CD14-positive monocyte (primary cell): Measurements from ENCODE around the gene KCNMB1. TPM values are rescaled to one million over a fixed set of nuclear protein-coding genes. Genes with fewer than 3 reads are reported as not detected.

Experiments
- DNase-seq, 3 donors: peaks; one replicate each; pipeline ENCODE4 v3.0.0-alpha.2; 2011 to 2022
- H2AFZ ChIP-seq: 2 replicates; pipeline ENCODE4 v1.6.0; 2012; ENCODE audit warnings: mild to moderate bottlenecking, low read depth, low read length, inconsistent platforms; ENCODE audit not compliant: insufficient read depth, poor library complexity, severe bottlenecking
- H3K27ac ChIP-seq, 2 donors: 1 replicate in 1 of 2; 2 replicates in 1 of 2; pipeline ENCODE4 v1.5.1; 2012 to 2013; ENCODE audit warnings: low read length in 2 of 2, control low read depth in 1 of 2, inconsistent platforms in 1 of 2, low read depth in 1 of 2, mild to moderate bottlenecking in 1 of 2
- H3K27me3 ChIP-seq, 2 donors: one replicate each; pipeline versions ENCODE4 v1.6.0 to v1.6.1; 2011 to 2013; ENCODE audit warnings: low read length in 2 of 2; ENCODE audit not compliant: control insufficient read depth in 2 of 2, insufficient read depth in 2 of 2
- H3K36me3 ChIP-seq, 2 donors: replicated peaks in 1 of 2; 1 replicate in 1 of 2; 2 replicates in 1 of 2; pipeline versions ENCODE4 v1.5.1 to v1.6.1; 2012 to 2013; ENCODE audit warnings: low read length in 2 of 2, control low read depth in 1 of 2, inconsistent platforms in 1 of 2, mild to moderate bottlenecking in 1 of 2; ENCODE audit not compliant: insufficient read depth in 2 of 2, control insufficient read depth in 1 of 2
- H3K4me1 ChIP-seq, 2 donors: 1 replicate in 1 of 2; 2 replicates in 1 of 2; pipeline versions ENCODE4 v1.5.1 to v1.6.1; 2012 to 2013; ENCODE audit warnings: low read length in 2 of 2, control low read depth in 1 of 2, inconsistent platforms in 1 of 2, mild to moderate bottlenecking in 1 of 2, moderate library complexity in 1 of 2; ENCODE audit not compliant: insufficient read depth in 2 of 2, control insufficient read depth in 1 of 2
- H3K4me2 ChIP-seq: replicated peaks from 2 replicates; pipeline ENCODE3; 2012; ENCODE audit warnings: low read length, moderate library complexity, mild to moderate bottlenecking; ENCODE audit not compliant: poor library complexity, severe bottlenecking; ENCODE audit errors: extremely low read depth
- H3K4me3 ChIP-seq, 3 experiments: fragments of 200-600 bp in 1 of 3; sonication (generic) in 1 of 3; replicated peaks in 1 of 3; 1 replicate in 2 of 3; 2 replicates in 1 of 3; pipeline ENCODE4 v1.5.1; 2011 to 2013; ENCODE audit warnings: low read length in 3 of 3, mild to moderate bottlenecking in 3 of 3, control low read depth in 2 of 3, low read depth in 2 of 3, inconsistent platforms in 1 of 3, moderate library complexity in 1 of 3
- H3K79me2 ChIP-seq: 2 replicates; pipeline ENCODE4 v1.6.0; 2012; ENCODE audit warnings: mild to moderate bottlenecking, control low read depth, inconsistent platforms, low read length, moderate library complexity; ENCODE audit not compliant: insufficient read depth
- H3K9ac ChIP-seq: 2 replicates; pipeline ENCODE4 v1.6.0; 2017; ENCODE audit warnings: low read length, mild to moderate bottlenecking; ENCODE audit not compliant: insufficient read depth, poor library complexity, severe bottlenecking
- H3K9me3 ChIP-seq, 2 donors: replicated peaks in 1 of 2; 1 replicate in 1 of 2; 2 replicates in 1 of 2; pipeline versions ENCODE4 v1.5.1 to v1.6.1; 2012 to 2013; ENCODE audit warnings: low read length in 2 of 2, control low read depth in 1 of 2; ENCODE audit not compliant: control insufficient read depth in 1 of 2, insufficient read depth in 1 of 2
- H4K20me1 ChIP-seq: 2 replicates; pipeline ENCODE4 v1.6.0; 2012; ENCODE audit warnings: mild to moderate bottlenecking, low read length, control low read depth, moderate library complexity; ENCODE audit not compliant: insufficient read depth
- H3K27ac Mint-ChIP-seq, 7 donors: one replicate each; pipeline ENCODE4 v1.8.0; 2020; ENCODE audit warnings: mild to moderate bottlenecking in 7 of 7, mixed read lengths in 7 of 7, moderate library complexity in 6 of 7, inconsistent platforms in 2 of 7
- H3K27me3 Mint-ChIP-seq, 3 donors: one replicate each; pipeline ENCODE4 v1.8.0; 2021 to 2022; ENCODE audit warnings: low read depth in 3 of 3, mild to moderate bottlenecking in 3 of 3, mixed read lengths in 3 of 3, moderate library complexity in 3 of 3, inconsistent platforms in 1 of 3
- H3K36me3 Mint-ChIP-seq, 2 donors: one replicate each; pipeline ENCODE4 v1.8.0; 2020; ENCODE audit warnings: mixed read lengths in 2 of 2, inconsistent platforms in 1 of 2, mild to moderate bottlenecking in 1 of 2
- H3K4me1 Mint-ChIP-seq: one replicate; pipeline ENCODE4 v1.8.0; 2020; ENCODE audit warnings: mild to moderate bottlenecking, mixed read lengths
- H3K4me3 Mint-ChIP-seq, 2 donors: one replicate each; pipeline ENCODE4 v1.8.0; 2020; ENCODE audit warnings: mild to moderate bottlenecking in 2 of 2, mixed read lengths in 2 of 2, moderate library complexity in 1 of 2
- H3K9me3 Mint-ChIP-seq, 7 donors: one replicate each; pipeline ENCODE4 v1.8.0; 2020 to 2022; ENCODE audit warnings: mixed read lengths in 7 of 7, mild to moderate bottlenecking in 6 of 7, moderate library complexity in 6 of 7, inconsistent platforms in 2 of 7
- WGBS: methylation state at CpG from one replicate; pipeline ENCODE4 v1.1.5; 2013; ENCODE audit warnings: missing lambda C conversion rate; ENCODE audit not compliant: insufficient coverage; 5-methylcytosine and 5-hydroxymethylcytosine counted together
- intact Hi-C, 2 donors: fragments of 100-400 bp; cut with micrococcal nuclease; formaldehyde crosslinking; loops; one replicate each; pipeline versions ENCODE4 v1.15.0 to v1.15.1; 2023
- polyA plus RNA-seq, 3 donors: library from polyadenylated mRNA; depleted of rRNA in 1 of 3; unstranded in 2 of 3; stranded (reverse) in 1 of 3; fragments of 300-500 nt in 2 of 3; fragments of >200 nt in 1 of 3; fragmentation: Illumina TruSeq in 2 of 3; gene quantifications; 1 replicate in 2 of 3; 2 replicates in 1 of 3; pipeline ENCODE4 v1.2.3, GENCODE V29; 2012 to 2021
- TF ChIP-seq, protein P1 (sequence below): fragments of 200-600 bp; IDR thresholded peaks from one replicate; pipeline ENCODE4 v1.8.0; 2022; ENCODE audit warnings: antibody characterized with exemption, mild to moderate bottlenecking

The KCNMB1 gene
- polyA plus RNA-seq, 3 donors = 0.79 to 20.8 (median 1.2) TPM

DNA sequence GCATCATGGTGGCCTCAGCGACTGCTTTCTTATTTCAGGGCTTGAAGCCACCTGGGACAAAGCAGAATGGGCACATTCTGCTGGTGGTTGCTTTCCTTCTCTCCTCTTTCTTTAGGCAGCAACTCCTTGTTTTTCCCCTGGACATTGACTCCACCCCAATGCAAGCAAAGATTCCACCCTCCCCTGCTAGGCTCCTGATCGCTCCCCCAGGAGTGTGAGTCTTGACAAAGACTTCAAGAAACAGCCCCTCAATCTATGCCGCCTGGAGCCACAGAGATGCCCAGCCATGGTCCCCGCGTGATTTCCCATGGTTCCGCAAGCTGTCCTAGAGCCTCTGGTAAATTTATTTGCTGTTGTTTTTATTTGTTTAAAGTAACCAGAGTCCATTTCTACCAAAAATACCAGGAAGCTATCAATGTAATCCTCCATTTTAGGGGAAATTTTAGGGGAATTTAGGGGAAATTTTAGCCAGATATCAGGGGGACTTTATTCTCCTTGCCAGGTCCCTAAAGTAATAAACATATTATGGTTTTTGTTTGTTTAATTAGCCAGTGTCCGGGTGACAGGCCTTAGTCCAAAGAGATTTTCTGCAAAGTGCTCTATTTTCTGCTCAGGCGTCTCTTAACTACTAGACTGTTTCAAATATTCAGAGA is 2.3 kb downstream of the KCNMB1 start:
- H3K27ac Mint-ChIP-seq = peak overlapping the region in 3 of 7 donors; percentile 12 to 54 (median 17)
- no peak for DNase-seq
- Histone ChIP-seq H3K36me3 (peaks cover 24 to 39% of the 10 kb centered on the region in 2 donors), H3K4me2 (peak overlapping the region; percentile 95), H3K27ac (no peak overlapping the region), H3K79me2 (peaks cover 43% of the 10 kb centered on the region), H3K4me3 (no peak overlapping the region), H3K27me3 (no peaks in the 10 kb centered on the region), H2AFZ (no peak overlapping the region), H3K9ac (no peak overlapping the region), H4K20me1 (peaks cover 56% of the 10 kb centered on the region), H3K4me1 (peaks cover 29 to 41% of the 10 kb centered on the region in 2 donors), H3K9me3 (no peaks in the 10 kb centered on the region)
- WGBS = 93% methylated on average over 4 of the region's 8 CpGs
- H3K4me3 Mint-ChIP-seq = peak overlapping the region in 1 of 2 donors; percentile 31
- H3K27me3 Mint-ChIP-seq = peaks cover 0 to 2% (median 0%) of the 10 kb centered on the region in 3 donors
- H3K4me1 Mint-ChIP-seq = peaks cover 43% of the 10 kb centered on the region
- intact Hi-C loops = loop anchor here in 1 of 2 donors (5.0 kb wide), 1 partner anchor 35 kb away; no protein-coding TSS in a partner anchor
- no peaks in the 10 kb centered on the region for H3K9me3 Mint-ChIP-seq
- TF ChIP-seq, protein P1, sequence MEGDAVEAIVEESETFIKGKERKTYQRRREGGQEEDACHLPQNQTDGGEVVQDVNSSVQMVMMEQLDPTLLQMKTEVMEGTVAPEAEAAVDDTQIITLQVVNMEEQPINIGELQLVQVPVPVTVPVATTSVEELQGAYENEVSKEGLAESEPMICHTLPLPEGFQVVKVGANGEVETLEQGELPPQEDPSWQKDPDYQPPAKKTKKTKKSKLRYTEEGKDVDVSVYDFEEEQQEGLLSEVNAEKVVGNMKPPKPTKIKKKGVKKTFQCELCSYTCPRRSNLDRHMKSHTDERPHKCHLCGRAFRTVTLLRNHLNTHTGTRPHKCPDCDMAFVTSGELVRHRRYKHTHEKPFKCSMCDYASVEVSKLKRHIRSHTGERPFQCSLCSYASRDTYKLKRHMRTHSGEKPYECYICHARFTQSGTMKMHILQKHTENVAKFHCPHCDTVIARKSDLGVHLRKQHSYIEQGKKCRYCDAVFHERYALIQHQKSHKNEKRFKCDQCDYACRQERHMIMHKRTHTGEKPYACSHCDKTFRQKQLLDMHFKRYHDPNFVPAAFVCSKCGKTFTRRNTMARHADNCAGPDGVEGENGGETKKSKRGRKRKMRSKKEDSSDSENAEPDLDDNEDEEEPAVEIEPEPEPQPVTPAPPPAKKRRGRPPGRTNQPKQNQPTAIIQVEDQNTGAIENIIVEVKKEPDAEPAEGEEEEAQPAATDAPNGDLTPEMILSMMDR = no peak
- peaks cover 43 to 48% of the 10 kb centered on the region in 2 donors for H3K36me3 Mint-ChIP-seq

DNA sequence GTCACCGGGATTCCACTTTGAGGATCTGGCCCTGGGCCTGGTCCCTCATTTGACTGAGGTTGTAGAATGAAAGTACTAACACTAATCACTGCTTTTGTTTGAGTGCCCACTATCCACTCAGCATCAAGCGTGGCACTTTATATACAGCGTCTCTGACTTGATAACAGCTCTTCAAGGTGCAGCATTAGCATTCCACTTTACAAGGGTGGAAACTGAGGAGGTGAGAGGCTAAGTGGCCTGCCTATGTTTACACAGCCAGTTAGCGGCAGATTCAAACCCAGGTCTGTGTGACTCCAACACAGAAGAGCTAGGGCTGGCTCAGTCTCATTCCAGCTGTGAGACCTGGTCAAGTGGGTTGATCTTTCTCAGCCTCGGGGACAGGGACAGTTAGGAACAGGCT is 5.9 kb downstream of the KCNMB1 start:
- no peaks in the 10 kb centered on the region for H3K9me3 ChIP-seq
- intact Hi-C loops = no loop called here
- no peak overlapping the region for H3K27ac ChIP-seq
- peaks cover 49% of the 10 kb centered on the region for H4K20me1 ChIP-seq
- Mint-ChIP-seq H3K27me3 (peaks cover 0 to 4% (median 2%) of the 10 kb centered on the region in 3 donors), H3K36me3 (peaks cover 72 to 78% of the 10 kb centered on the region in 2 donors), H3K27ac (peak overlapping the region in 2 of 7 donors; percentile 6 to 17), H3K4me1 (peaks cover 22% of the 10 kb centered on the region), H3K9me3 (peaks cover 0 to 2% (median 0%) of the 10 kb centered on the region in 7 donors), H3K4me3 (no peak overlapping the region)
- H3K4me3 ChIP-seq = no peak overlapping the region
- no peak overlapping the region for H3K9ac ChIP-seq
- H3K79me2 ChIP-seq = peaks cover 32% of the 10 kb centered on the region
- no peak for DNase-seq
- H3K36me3 ChIP-seq = peaks cover 57 to 76% of the 10 kb centered on the region in 2 donors
- WGBS = 100% methylated on average over 2 of the region's 5 CpGs
- H2AFZ ChIP-seq = no peak overlapping the region
- H3K4me2 ChIP-seq = no peak overlapping the region
- TF ChIP-seq, protein P1 = no peak
- no peaks in the 10 kb centered on the region for H3K27me3 ChIP-seq
- peaks cover 11 to 21% of the 10 kb centered on the region in 2 donors for H3K4me1 ChIP-seq
